HFFc6 (cell line): ENCODE measurements around the gene APOC1. TPM values are rescaled to one million over a fixed set of nuclear protein-coding genes. Genes with fewer than 3 reads are reported as not detected.
A peak's percentile ranks its signal among the peaks of the same experiment; 100 is the strongest.
"Not testable (repeated sequence)": the region's sequence is repeated elsewhere in the genome, so short reads cannot be mapped to it uniquely, and the experiment has no call there.

Experiments used
- DNase-seq: peaks from one replicate; pipeline ENCODE4 v3.0.0-alpha.2; 2018
- H3K27ac Mint-ChIP-seq: 2 replicates; pipeline ENCODE4 v1.8.0; 2020; ENCODE audit warnings: mild to moderate bottlenecking, mixed read lengths
- H3K27me3 Mint-ChIP-seq: 2 replicates; pipeline ENCODE4 v1.8.0; 2021; ENCODE audit warnings: mild to moderate bottlenecking, moderate library complexity, mixed read lengths; ENCODE audit not compliant: insufficient read depth
- H3K36me3 Mint-ChIP-seq: 2 replicates; pipeline ENCODE4 v1.8.0; 2021; ENCODE audit warnings: low read depth, mixed read lengths
- H3K4me1 Mint-ChIP-seq: 2 replicates; pipeline ENCODE4 v1.8.0; 2020; ENCODE audit warnings: low read depth, mixed read lengths
- H3K4me3 Mint-ChIP-seq: 2 replicates; pipeline ENCODE4 v1.8.0; 2020; ENCODE audit warnings: mild to moderate bottlenecking, moderate library complexity, mixed read lengths
- H3K9me3 Mint-ChIP-seq: 2 replicates; pipeline ENCODE4 v1.8.0; 2020; ENCODE audit warnings: mild to moderate bottlenecking, mixed read lengths
- total RNA-seq, 6 experiments: library from RNA; stranded (reverse); fragmentation: NEBNext Ultra II Directional; extraction: Animal tissue kit (Norgen Biotek cat#: 25700); gene quantifications; 2 replicates in 1 of 6; 3 replicates in 5 of 6; pipeline ENCODE4 v1.2.3, GENCODE V29; 2021
- TF ChIP-seq, protein P1 (sequence below): fragments of 200-600 bp; sonication (generic); IDR thresholded peaks from 2 replicates; pipeline ENCODE4 v1.5.0; 2021; ENCODE audit warnings: antibody characterized with exemption, mild to moderate bottlenecking

The APOC1 gene
- total RNA-seq, 6 experiments from 2014 or later: 1.4 to 6.8 (median 2.4) TPM; not detected in 1

DNA sequence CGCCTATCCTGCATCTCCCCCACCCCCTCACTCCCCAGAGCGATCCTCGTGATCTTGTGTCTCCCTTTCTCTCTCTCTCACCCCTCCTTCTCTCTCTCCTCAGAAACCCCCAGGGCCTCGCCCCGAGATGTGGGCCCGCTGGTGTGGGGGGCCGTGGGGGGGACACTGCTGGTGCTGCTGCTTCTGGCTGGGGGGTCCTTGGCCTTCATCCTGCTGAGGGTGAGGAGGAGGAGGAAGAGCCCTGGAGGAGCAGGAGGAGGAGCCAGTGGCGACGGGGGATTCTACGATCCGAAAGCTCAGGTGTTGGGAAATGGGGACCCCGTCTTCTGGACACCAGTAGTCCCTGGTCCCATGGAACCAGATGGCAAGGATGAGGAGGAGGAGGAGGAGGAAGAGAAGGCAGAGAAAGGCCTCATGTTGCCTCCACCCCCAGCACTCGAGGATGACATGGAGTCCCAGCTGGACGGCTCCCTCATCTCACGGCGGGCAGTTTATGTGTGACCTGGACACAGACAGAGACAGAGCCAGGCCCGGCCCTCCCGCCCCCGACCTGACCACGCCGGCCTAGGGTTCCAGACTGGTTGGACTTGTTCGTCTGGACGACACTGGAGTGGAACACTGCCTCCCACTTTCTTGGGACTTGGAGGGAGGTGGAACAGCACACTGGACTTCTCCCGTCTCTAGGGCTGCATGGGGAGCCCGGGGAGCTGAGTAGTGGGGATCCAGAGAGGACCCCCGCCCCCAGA is 36.1 kb upstream of the APOC1 start:
- no peak for DNase-seq
- Mint-ChIP-seq H3K36me3 (peaks cover 35% of the 10 kb centered on the region), H3K4me1 (peaks cover 17% of the 10 kb centered on the region), H3K9me3 (no peaks in the 10 kb centered on the region), H3K4me3 (no peak overlapping the region), H3K27me3 (no peaks in the 10 kb centered on the region; the same call in 1 of the 2 replicates), H3K27ac (peak overlapping the region; percentile 33; the same call in 1 of the 2 replicates)
- TF ChIP-seq, protein P1, sequence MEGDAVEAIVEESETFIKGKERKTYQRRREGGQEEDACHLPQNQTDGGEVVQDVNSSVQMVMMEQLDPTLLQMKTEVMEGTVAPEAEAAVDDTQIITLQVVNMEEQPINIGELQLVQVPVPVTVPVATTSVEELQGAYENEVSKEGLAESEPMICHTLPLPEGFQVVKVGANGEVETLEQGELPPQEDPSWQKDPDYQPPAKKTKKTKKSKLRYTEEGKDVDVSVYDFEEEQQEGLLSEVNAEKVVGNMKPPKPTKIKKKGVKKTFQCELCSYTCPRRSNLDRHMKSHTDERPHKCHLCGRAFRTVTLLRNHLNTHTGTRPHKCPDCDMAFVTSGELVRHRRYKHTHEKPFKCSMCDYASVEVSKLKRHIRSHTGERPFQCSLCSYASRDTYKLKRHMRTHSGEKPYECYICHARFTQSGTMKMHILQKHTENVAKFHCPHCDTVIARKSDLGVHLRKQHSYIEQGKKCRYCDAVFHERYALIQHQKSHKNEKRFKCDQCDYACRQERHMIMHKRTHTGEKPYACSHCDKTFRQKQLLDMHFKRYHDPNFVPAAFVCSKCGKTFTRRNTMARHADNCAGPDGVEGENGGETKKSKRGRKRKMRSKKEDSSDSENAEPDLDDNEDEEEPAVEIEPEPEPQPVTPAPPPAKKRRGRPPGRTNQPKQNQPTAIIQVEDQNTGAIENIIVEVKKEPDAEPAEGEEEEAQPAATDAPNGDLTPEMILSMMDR: no peak

DNA sequence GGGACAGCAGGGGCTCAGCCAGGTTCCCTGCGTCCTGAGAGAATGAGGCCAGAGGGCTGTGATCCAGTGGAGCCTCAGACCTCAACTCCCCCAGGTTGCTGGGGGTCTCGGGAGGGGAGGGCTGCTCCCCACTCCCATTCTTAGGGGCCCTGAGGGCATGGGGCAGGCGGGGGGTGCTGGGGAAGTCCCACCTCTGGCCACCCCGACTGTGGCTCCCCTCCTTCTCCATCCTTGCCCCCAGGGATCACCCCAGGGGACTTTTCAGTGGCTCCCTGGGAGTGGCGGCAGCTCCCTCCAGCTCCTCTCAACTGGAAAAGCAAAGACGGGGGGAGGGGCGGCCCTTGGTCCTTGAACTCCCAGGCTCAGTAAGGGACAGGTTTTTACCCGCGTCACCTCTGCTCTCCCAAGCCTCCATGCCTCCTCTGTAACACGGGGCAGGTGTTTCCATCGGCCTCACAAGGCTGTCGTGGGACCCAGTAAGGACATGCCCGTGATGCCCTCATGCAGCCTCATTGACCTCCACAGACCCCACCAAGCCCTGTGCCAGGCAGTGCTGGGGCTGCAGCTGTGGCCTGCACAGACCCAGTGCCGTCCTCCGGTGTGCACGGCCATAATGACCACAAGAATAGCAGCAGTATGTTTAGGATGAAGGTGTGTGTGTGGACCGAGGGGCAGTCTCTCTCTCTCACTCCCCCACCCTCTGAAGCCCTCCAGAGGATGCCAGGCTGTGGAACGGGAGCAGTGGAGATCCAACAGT is 34.9 kb upstream of the APOC1 start:
- no peak overlapping the region for H3K4me3 Mint-ChIP-seq
- peaks cover 24% of the 10 kb centered on the region for H3K4me1 Mint-ChIP-seq
- TF ChIP-seq, protein P1: no peak
- peaks cover 31% of the 10 kb centered on the region for H3K36me3 Mint-ChIP-seq
- DNase-seq: no peak
- no peak overlapping the region for H3K27ac Mint-ChIP-seq
- no peaks in the 10 kb centered on the region; the same call in 1 of the 2 replicates for H3K27me3 Mint-ChIP-seq
- H3K9me3 Mint-ChIP-seq: no peaks in the 10 kb centered on the region

DNA sequence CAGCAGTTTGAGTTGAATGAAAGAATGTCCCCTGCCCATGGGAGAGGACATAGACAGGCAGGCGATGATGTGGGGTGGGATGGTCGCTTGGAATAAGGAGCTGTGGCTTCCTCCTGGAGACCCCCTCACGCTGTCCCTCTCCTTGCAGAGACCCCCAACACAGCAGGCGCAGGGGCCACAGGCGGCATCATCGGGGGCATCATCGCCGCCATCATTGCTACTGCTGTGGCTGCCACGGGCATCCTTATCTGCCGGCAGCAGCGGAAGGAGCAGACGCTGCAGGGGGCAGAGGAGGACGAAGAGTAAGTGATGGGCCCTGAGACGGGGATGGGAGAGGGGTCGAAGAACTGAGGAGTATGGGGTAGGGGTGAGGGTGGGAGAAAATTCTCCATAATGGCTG is 32.3 kb upstream of the APOC1 start:
- H3K4me3 Mint-ChIP-seq: no peak overlapping the region
- H3K27me3 Mint-ChIP-seq: no peaks in the 10 kb centered on the region; the same call in 1 of the 2 replicates
- H3K9me3 Mint-ChIP-seq: no peaks in the 10 kb centered on the region
- TF ChIP-seq, protein P1: no peak
- peak overlapping the region; percentile 19; the same call in 1 of the 2 replicates for H3K27ac Mint-ChIP-seq
- H3K4me1 Mint-ChIP-seq: peaks cover 10% of the 10 kb centered on the region
- DNase-seq: no peak
- H3K36me3 Mint-ChIP-seq: peaks cover 12% of the 10 kb centered on the region

DNA sequence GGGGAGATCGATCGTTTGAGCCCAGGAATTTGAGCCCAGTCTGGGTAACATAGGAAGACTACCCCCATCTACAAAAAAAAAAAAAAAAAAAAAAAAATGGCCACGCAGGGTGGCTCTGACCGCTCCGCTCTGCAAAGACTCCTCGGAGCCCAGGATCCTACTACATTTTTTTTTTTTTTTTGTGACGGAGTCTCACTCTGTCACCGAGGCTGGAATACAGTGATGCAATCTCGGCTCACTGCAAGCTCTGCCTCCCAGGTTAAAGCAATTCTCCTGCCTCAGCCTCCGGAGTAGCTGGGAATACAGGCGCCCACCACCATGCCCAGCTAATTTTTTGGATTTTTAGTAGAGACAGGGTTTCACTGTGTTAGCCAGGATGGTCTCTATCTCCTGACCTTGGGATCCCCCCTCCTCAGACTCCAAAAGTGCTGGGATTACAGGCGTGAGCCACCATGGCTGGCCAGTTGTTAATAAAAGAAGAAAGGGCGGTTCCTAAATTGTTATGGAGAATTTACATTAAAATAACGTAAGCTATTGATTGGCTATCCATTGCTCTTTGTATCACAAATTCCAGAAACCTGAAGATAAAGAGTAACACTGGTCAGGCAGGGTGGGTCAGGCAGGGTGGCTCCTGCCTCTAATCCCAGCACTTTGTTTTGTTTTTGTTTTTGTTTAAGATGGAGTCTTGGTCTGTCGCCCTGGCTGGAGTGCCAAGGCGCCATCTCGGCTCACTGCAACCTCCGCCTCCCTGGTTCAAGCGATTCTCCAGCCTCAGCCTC is 31.6 kb upstream of the APOC1 start:
- Mint-ChIP-seq H3K36me3 (peaks cover 16% of the 10 kb centered on the region), H3K4me1 (peaks cover 10% of the 10 kb centered on the region)
- H3K9me3 Mint-ChIP-seq, H3K4me3 Mint-ChIP-seq, DNase-seq, H3K27me3 Mint-ChIP-seq, H3K27ac Mint-ChIP-seq: not testable (repeated sequence)

DNA sequence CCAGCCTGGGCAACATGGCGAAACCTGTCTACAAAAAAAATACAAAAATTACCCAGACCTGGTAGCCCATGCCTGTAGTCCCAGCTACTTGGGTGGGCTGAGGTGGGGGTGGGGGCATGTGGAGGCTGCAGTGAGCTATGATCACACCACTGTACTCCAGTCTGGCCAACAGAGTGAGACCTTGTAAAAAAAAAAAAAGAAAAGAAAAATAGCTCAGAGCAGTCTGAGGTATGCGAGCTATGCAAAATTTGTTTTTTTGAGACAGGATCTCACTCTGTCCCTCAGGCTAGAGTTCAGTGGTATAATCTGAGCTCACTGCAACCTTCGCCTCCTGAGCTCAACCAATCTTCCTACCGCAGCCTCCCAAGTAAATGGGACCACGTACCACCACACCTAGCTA is 30.5 kb upstream of the APOC1 start:
- no peak for DNase-seq
- H3K4me3 Mint-ChIP-seq: peak overlapping the region; percentile 45; the same call in 1 of the 2 replicates
- peaks cover 11% of the 10 kb centered on the region for H3K4me1 Mint-ChIP-seq
- TF ChIP-seq, protein P1: no peak
- H3K9me3 Mint-ChIP-seq: no peaks in the 10 kb centered on the region
- H3K36me3 Mint-ChIP-seq: peaks cover 24% of the 10 kb centered on the region
- H3K27ac Mint-ChIP-seq: peak overlapping the region; percentile 42; the same call in 1 of the 2 replicates
- H3K27me3 Mint-ChIP-seq: peaks cover under 1% of the 10 kb centered on the region; the same call in 1 of the 2 replicates
